ENCODE results near the gene KIF2A. TPM values are rescaled to one million over a fixed set of nuclear protein-coding genes. Genes with fewer than 3 reads are reported as not detected.

The KIF2A gene
- total RNA-seq, 2 donors from 2014 or later, result 32.3 to 40.2 TPM

DNA sequence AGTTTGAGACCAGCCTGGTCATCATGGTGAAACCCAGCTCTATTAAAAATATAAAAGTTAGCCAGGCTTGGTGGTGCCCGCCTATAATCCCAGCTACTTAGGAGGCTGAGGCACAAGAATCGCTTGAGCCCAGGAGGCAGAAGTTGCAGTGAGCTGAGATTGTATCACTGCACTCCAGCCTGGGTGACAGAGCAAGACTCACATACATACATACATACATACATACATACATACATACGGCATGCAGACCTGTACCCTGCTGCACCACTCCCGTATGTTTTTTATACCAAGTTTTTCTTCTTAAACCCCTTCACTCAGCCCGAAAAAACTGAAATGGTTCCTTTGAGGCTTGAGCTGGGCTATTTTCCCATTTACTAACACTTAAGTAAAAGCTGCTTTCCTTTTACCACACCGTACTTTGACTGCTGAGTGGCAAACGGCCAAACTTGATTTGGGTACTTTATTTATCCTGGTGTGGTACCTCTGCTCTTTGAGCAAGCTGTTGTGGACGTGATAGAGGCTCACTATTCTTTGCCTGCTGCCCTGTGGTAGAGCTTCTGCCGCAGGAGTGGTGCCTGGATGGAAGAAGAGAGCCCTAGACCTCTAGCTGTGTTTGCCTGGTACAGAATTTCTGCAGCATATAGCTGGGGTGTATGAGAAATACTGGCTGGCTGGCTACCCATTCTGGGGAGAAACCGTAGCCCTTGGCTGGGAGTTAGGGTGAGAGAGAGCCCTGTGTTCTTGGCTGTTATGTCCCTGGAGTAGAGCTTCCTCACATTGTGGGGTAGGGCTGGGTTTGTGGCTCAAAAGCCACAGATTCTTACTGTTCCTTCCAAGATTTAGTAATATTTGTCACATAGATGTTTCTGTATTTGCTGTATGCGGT, 126.0 kb downstream of the KIF2A start:
- intact Hi-C loops (cut with DNase I), result no loop called here
- no peak for DNase-seq (ENCODE audit: low spot score)

DNA sequence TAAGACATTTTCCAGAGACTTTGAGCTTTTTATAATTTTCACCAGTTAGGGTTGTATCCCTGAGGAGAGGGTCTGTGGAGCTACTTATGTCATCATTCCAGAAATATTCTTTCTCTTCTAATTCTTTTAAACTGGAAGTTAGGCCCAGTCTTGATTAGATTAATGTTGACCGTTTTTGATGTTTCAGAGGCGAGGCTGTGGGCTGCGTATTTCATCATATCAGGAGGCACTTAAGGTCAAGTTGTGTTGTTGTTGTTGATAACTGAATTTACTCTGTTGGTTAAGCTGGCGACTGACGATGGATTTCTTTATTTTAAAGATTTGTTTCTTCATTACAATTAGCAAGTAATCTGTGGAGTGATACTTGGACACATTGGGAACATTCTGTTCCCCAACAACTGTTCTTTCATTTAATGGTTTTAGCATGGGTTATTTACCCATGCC, 126.6 kb downstream of the KIF2A start:
- no peak for DNase-seq (ENCODE audit: low spot score)
- intact Hi-C loops (cut with DNase I), result no loop called here

Other genes with a start within 250 kb of the KIF2A start
- 10 to 100 TPM; 24.8 to 27.1 TPM for gene DIMT1, start 97.7 kb downstream of the KIF2A start, total RNA-seq
- gene IPO11, start 106.6 kb downstream of the KIF2A start, total RNA-seq, result 10 to 100 TPM; 29.8 to 31.7 TPM

All from posterior vena cava (tissue), 2 donors.